ENCODE data around the gene CHD2.

The CHD2 gene

GRCh38 chr15:92885224-92886041, 14.7 kb upstream of the CHD2 start:
- DNase-seq (ENCODE audit: low read depth), result no peak

- DNase-seq (ENCODE audit: low read depth), result no peak
Measured at GRCh38 chr15:92886042-92886537, 14.0 kb upstream of the CHD2 start.

- DNase-seq (ENCODE audit: low read depth), result no peak
Measured at GRCh38 chr15:92886815-92887214, 13.3 kb upstream of the CHD2 start.

GRCh38 chr15:92887869-92888268, 12.3 kb upstream of the CHD2 start:
- no peak for DNase-seq (ENCODE audit: low read depth)

- no peak for DNase-seq (ENCODE audit: low read depth)
Measured at GRCh38 chr15:92889390-92890107, 10.6 kb upstream of the CHD2 start.

GRCh38 chr15:92891533-92892200, 8.5 kb upstream of the CHD2 start:
- DNase-seq (ENCODE audit: low read depth), result no peak

- DNase-seq (ENCODE audit: low read depth), result no peak
Measured at GRCh38 chr15:92892201-92892555, 7.9 kb upstream of the CHD2 start.

GRCh38 chr15:92893200-92893599, 6.9 kb upstream of the CHD2 start:
- DNase-seq (ENCODE audit: low read depth), result no peak

GRCh38 chr15:92896561-92896960, 3.6 kb upstream of the CHD2 start:
- no peak for DNase-seq (ENCODE audit: low read depth)

- no peak for DNase-seq (ENCODE audit: low read depth)
Measured at GRCh38 chr15:92897620-92898019, 2.5 kb upstream of the CHD2 start.

- DNase-seq (ENCODE audit: low read depth), result no peak
Measured at GRCh38 chr15:92898988-92899582, 1.0 kb upstream of the CHD2 start.

GRCh38 chr15:92899601-92899947, 550 bp upstream of the CHD2 start:
- DNase-seq (ENCODE audit: low read depth), result no peak

GRCh38 chr15:92900731-92901071, 577 bp downstream of the CHD2 start:
- DNase-seq (ENCODE audit: low read depth), result no peak

GRCh38 chr15:92901072-92901761, 1.1 kb downstream of the CHD2 start:
- DNase-seq (ENCODE audit: low read depth), result no peak

GRCh38 chr15:92901995-92902394, 1.9 kb downstream of the CHD2 start:
- no peak for DNase-seq (ENCODE audit: low read depth)

- no peak for DNase-seq (ENCODE audit: low read depth)
Measured at GRCh38 chr15:92902737-92903593, 2.8 kb downstream of the CHD2 start.

GRCh38 chr15:92903631-92903965, 3.5 kb downstream of the CHD2 start:
- no peak for DNase-seq (ENCODE audit: low read depth)

GRCh38 chr15:92903966-92904721, 4.0 kb downstream of the CHD2 start:
- DNase-seq (ENCODE audit: low read depth), result peak; percentile 98

GRCh38 chr15:92904722-92905571, 4.8 kb downstream of the CHD2 start:
- DNase-seq (ENCODE audit: low read depth), result no peak

- DNase-seq (ENCODE audit: low read depth), result no peak
Measured at GRCh38 chr15:92906020-92906419, 5.9 kb downstream of the CHD2 start.

Data from activated gamma-delta T cell treated with anti-CD3 and anti-CD28 coated beads, Interleukin-2, amount 50 U/mL, for 16 hours (primary cell).